HG03103 (cell line): ENCODE measurements around the gene CCDC14.
"Not testable (repeated sequence)": the region's sequence is repeated elsewhere in the genome, so short reads cannot be mapped to it uniquely, and the experiment has no call there.

Experiments used
- ATAC-seq: cut with Tn5 transposase; IDR thresholded peaks from one replicate; pipeline ENCODE4 v1.9.1; 2021; ENCODE audit warnings: low read depth; ENCODE audit not compliant: unreplicated experiment

The CCDC14 gene

DNA sequence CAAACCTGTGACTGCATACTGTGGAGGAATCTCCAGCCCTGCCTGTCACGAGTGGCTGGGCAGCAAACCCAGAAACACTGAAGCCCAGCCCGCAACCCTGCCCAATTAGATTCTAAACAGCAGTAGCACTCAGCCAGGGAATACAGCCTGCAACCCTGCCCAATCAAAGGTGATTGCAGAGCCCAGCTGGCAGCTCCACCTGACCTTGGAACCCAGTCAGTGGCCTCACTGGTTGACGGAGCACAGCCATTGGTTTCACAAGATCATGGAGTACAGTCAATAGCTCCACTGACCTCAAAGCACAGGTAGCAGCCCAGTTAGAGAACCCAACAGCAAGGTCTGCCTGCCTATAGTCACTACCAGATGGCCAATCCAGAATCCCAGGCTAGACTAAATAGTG is 41.7 kb downstream of the CCDC14 start:
- ATAC-seq = no peak

- no peak for ATAC-seq
These were observed 46.2 kb downstream of the CCDC14 start for GRCh38 chr3:123914829-123915228.

GRCh38 chr3:123909785-123910184 is 51.2 kb downstream of the CCDC14 start:
- no peak for ATAC-seq

DNA sequence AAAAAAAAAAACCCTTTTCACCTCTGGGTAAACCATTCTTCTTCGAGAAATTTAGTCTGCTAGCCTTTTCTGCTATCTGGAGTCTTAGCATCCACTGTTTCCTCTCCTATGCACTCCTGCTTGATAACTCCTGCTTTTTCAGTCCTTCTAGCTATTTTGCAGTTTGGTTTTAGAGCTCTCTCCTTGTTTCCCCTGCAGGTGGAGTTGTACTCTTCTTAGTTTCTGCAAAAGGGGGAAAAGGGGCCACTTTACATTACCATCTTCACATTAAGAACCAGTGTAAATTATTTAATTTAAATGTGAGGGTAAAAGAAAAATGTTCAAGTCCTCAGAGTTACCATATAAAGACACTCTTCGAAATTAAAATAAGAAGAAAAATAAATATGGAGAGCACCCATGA is 53.3 kb downstream of the CCDC14 start:
- ATAC-seq = no peak

GRCh38 chr3:123899300-123899865 is 61.6 kb downstream of the CCDC14 start:
- no peak for ATAC-seq

DNA sequence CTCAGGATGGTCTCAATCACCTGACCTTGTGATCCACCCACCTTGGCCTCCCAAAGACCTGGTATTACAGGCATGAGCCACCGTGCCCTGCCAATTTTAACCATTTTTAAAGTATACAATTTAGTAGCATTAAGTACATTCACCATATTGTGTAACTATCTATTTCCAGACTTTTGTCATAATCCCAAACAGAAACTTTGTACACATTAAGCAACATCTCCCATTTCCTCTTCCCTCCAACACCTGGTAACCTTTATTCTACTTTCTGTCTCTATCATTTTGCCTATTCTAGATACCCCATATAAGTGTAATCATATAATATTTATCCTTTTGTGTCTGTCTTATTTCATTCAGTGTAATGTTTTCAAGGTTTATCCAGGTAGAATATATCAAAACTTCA is 68.0 kb downstream of the CCDC14 start:
- no peak for ATAC-seq

GRCh38 chr3:123892195-123892594 is 68.8 kb downstream of the CCDC14 start:
- ATAC-seq = no peak

DNA sequence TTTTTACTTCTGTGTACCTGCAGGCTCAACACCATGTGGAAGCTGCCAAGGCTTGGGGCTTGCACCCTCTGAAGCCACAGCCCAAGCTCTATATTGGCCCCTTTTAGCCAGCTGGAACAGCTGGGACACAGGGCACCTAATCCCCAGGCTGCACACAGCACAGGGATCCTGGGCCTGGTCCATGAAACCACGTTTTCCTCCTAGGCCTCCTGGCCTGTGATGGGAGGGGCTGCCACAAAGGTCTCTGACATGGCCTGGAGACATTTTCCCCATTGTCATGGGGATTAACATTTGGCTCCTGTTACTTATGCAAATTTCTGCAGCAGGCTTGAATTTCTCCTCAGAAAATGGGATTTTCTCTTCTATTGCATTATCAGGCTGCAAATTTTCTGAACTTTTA is 70.0 kb downstream of the CCDC14 start:
- ATAC-seq = not testable (repeated sequence)

DNA sequence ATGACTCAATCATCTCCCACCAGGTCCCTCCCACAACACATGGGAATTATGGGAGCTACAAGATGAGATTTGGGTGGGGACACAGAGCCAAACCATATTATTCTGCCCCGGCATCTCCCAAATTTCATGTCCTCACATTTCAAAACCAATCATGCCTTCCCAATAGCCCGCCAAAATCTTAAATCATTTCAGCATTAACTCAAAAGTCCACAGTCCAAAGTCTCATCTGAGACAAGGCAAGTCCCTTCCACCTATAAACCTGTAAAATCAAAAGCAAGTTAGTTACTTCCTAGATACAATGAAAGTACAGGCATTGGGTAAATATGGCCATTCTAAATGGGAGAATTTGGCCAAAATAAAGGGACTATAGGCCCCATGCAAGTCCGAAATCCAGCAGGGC is 70.9 kb downstream of the CCDC14 start:
- ATAC-seq = not testable (repeated sequence)

- no peak for ATAC-seq
These were observed 76.0 kb downstream of the CCDC14 start for GRCh38 chr3:123884993-123885392.

GRCh38 chr3:123884203-123884831 is 76.7 kb downstream of the CCDC14 start, which contains the start of gene MYLK:
MYLK (minus strand) TSS chr3:123884332; CDS start chr3:123793841, 90,491 bp downstream.
- peak; percentile 68 for ATAC-seq

DNA sequence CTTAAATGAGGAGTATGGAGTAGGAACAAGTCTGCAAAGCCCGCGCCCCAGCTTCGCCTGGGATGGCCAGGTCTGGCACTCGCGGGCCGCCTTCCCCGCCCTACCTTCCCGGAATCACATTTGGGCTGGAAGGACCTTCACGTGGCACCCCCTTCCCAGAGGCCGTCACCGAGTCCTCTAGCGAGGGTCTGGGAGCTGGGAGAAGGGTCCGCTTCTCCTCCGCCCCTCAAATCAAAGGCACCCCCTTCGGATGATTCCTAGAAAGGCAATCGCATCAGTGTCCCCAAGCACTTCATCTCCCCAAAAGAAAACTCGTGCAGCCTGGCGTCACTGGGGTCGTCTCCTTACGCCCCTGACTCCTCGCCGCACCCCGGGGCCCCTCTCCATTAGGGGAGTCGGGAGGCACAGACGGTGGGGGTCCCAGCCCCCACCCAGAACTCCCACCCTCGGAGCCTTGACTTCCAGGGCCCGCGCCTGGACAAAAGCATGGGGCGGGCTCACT is 77.3 kb downstream of the CCDC14 start:
- no peak for ATAC-seq

GRCh38 chr3:123883111-123883510 is 77.9 kb downstream of the CCDC14 start:
- ATAC-seq = no peak

DNA sequence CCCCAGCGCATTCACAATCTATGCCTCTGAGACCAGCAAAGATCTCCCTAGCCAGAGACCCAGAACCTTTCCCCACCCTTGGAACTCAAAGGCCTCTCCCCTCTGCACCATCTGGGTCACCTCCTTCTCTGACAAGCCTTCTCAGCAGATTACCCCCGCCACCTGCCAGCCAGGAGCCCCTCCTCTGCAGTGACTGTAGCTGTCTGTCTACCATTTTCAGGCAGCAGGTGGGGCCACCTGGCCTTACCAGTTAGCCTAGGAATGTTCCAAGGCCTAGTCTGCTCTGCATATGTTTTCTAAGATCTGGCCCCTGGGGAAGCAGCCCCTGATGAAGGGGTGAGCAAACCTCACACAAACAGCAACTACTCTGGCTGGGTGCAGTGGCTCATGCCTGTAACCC is 79.3 kb downstream of the CCDC14 start:
- ATAC-seq = no peak

GRCh38 chr3:123880998-123881561 is 79.9 kb downstream of the CCDC14 start:
- ATAC-seq = no peak

GRCh38 chr3:123878807-123879206 is 82.2 kb downstream of the CCDC14 start:
- ATAC-seq = no peak

GRCh38 chr3:123877965-123878364 is 83.1 kb downstream of the CCDC14 start:
- ATAC-seq = no peak

GRCh38 chr3:123877466-123877865 is 83.6 kb downstream of the CCDC14 start:
- no peak for ATAC-seq

DNA sequence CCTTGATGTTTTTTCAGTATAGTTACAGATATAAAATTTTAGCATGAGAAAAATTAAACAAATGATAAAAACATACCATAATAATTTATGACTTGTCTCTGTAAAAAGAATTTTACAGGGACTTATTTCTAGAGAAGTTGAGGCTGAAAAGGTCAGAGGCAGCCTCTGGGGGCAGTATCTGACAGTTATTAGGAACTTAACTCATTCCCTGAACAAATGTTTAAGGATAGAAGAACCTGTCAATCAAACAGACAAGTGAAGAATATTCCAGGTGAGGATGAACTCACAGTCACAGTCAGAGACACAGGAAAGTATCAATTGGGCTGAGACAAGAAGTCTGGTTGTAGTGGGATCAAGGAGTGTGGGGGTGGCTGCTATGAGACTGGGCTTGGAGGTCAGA is 84.2 kb downstream of the CCDC14 start:
- ATAC-seq = no peak

- no peak for ATAC-seq
These were observed 88.4 kb downstream of the CCDC14 start for GRCh38 chr3:123872621-123873020.

- no peak for ATAC-seq
These were observed 89.1 kb downstream of the CCDC14 start for GRCh38 chr3:123871946-123872345.

- no peak for ATAC-seq
These were observed 91.0 kb downstream of the CCDC14 start for GRCh38 chr3:123870033-123870432.
